HepG2 (cell line): ENCODE data around the gene DOK4. TPM values are rescaled to one million over a fixed set of nuclear protein-coding genes. Genes with fewer than 3 reads are reported as not detected.

ENCODE experiments used
- BRCA1 ChIP-seq: sonication (generic); formaldehyde crosslinking; IDR thresholded peaks from 2 replicates; pipeline ENCODE4 v1.4.0; 2020; ENCODE audit warnings: missing genetic modification reagents
- CHD4 ChIP-seq: fragments of 200-600 bp; sonication (generic); IDR thresholded peaks from 2 replicates; pipeline ENCODE4 v1.7.0; 2017; ENCODE audit warnings: mild to moderate bottlenecking, low read length, borderline replicate concordance
- CSRNP1 ChIP-seq: sonication (generic); formaldehyde crosslinking; IDR thresholded peaks from 2 replicates; pipeline ENCODE4 v1.8.1; 2023; ENCODE audit warnings: mild to moderate bottlenecking, missing genetic modification reagents
- FOXA1 ChIP-seq, 2 experiments: fragments of 450-650 bp in 1 of 2; sonication (generic) in 1 of 2; formaldehyde crosslinking in 1 of 2; IDR thresholded peaks; 2 replicates each; pipeline versions ENCODE4 v1.4.0 to v1.6.1; 2016 to 2020; ENCODE audit warnings: missing genetic modification reagents in 1 of 2
- IKZF4 ChIP-seq: sonication (generic); formaldehyde crosslinking; IDR thresholded peaks from 2 replicates; pipeline ENCODE4 v1.5.1; 2020; ENCODE audit warnings: borderline replicate concordance, mild to moderate bottlenecking, low read depth, missing genetic modification reagents; ENCODE audit errors: not compliant biosample characterization
- MEIS1 ChIP-seq: sonication (generic); formaldehyde crosslinking; IDR thresholded peaks from 2 replicates; pipeline ENCODE4 v1.9.0; 2021; ENCODE audit warnings: mild to moderate bottlenecking, missing genetic modification reagents, moderate library complexity, borderline replicate concordance
- NRL ChIP-seq: sonication (generic); formaldehyde crosslinking; IDR thresholded peaks from 2 replicates; pipeline ENCODE4 v1.5.0; 2020; ENCODE audit warnings: missing genetic modification reagents, mild to moderate bottlenecking, moderate library complexity, borderline replicate concordance
- PRDM4 ChIP-seq: sonication (generic); formaldehyde crosslinking; IDR thresholded peaks from 2 replicates; pipeline ENCODE4 v1.9.0; 2021; ENCODE audit warnings: missing genetic modification reagents, borderline replicate concordance
- SUZ12 ChIP-seq: fragments of 150-350 bp; IDR thresholded peaks from 2 replicates; pipeline ENCODE4 v1.6.1; 2014; ENCODE audit warnings: low read depth, low read length
- TFE3 ChIP-seq: IDR thresholded peaks from 2 replicates; pipeline ENCODE4 v1.6.1; 2016
- ZFP41 ChIP-seq: sonication (generic); formaldehyde crosslinking; IDR thresholded peaks from 2 replicates; pipeline ENCODE4 v1.4.0; 2020; ENCODE audit warnings: mild to moderate bottlenecking, missing genetic modification reagents, borderline replicate concordance
- ZNF512 ChIP-seq: sonication (generic); formaldehyde crosslinking; IDR thresholded peaks from 2 replicates; pipeline ENCODE4 v1.4.0; 2020; ENCODE audit warnings: mild to moderate bottlenecking, missing genetic modification reagents
- ZNF543 ChIP-seq: sonication (generic); formaldehyde crosslinking; IDR thresholded peaks from 2 replicates; pipeline ENCODE4 v1.4.0; 2020; ENCODE audit warnings: mild to moderate bottlenecking, missing genetic modification reagents
- ZNF546 ChIP-seq: sonication (generic); formaldehyde crosslinking; conservative IDR thresholded peaks from 2 replicates; pipeline ENCODE4 v1.8.1; 2023; ENCODE audit warnings: mild to moderate bottlenecking, missing genetic modification reagents
- ZNF775 ChIP-seq: sonication (generic); formaldehyde crosslinking; IDR thresholded peaks from 2 replicates; pipeline ENCODE4 v1.4.0; 2020; ENCODE audit warnings: missing genetic modification reagents, mild to moderate bottlenecking, moderate library complexity, borderline replicate concordance
- ZSCAN29 ChIP-seq: sonication (generic); formaldehyde crosslinking; conservative IDR thresholded peaks from 2 replicates; pipeline ENCODE4 v1.4.0; 2020; ENCODE audit warnings: mild to moderate bottlenecking, missing genetic modification reagents
- polyA plus RNA-seq, 8 experiments: library from polyadenylated mRNA; depleted of rRNA in 3 of 8; stranded (reverse) in 7 of 8; unstranded in 1 of 8; fragments of >200 nt; fragmentation: Illumina TruSeq in 4 of 8; extraction: Trizol in 4 of 8; gene quantifications; 2 replicates each; pipeline versions ENCODE4 v1.2.1 to v1.2.3, GENCODE V29; 2011 to 2016; ENCODE audit warnings: low read depth in 4 of 8, missing spikeins in 1 of 8, mixed read lengths in 1 of 8; ENCODE audit not compliant: insufficient read depth in 1 of 8
- total RNA-seq, 5 experiments: library from RNA; depleted of rRNA; stranded (reverse); fragments of >200 nt; fragmentation: Illumina TruSeq; extraction: Trizol; gene quantifications; 2 replicates each; pipeline ENCODE4 v1.2.3, GENCODE V29; 2016; ENCODE audit warnings: low read depth in 1 of 5

The DOK4 gene
- total and polyA plus RNA-seq, 2 of the 13 experiments (the other 11 are each of a cell fraction or from before 2014, with no cell fraction given) = 52.7 to 70.0 TPM

- TF ChIP-seq ZNF512 (CRISPR knock-in tag) = no peak
- no peak for TF ChIP-seq IKZF4 (CRISPR knock-in tag)
- peak; percentile 59 for TF ChIP-seq NRL (CRISPR knock-in tag)
- TF ChIP-seq TFE3 (CRISPR knock-in tag) = 0 out of 2 replicates have a peak, but pooled peaks have one; percentile 4
- no peak; the same call in 1 of the 2 replicates for TF ChIP-seq MEIS1 (CRISPR knock-in tag)
- TF ChIP-seq ZFP41 = no peak
- TF ChIP-seq ZNF543 (CRISPR knock-in tag) = no peak
- no peak for TF ChIP-seq ZNF775 (CRISPR knock-in tag)
- TF ChIP-seq SUZ12 = no peak
- TF ChIP-seq CSRNP1 = no peak
- TF ChIP-seq ZSCAN29 (CRISPR knock-in tag) = 0 out of 2 replicates have a peak, but pooled peaks have one; percentile 84
- no peak for TF ChIP-seq BRCA1 (CRISPR knock-in tag)
- no peak for TF ChIP-seq PRDM4 (CRISPR knock-in tag)
- TF ChIP-seq CHD4 = no peak
- 0 out of 2 replicates have a peak, but pooled peaks have one; percentile 51 for TF ChIP-seq ZNF546 (CRISPR knock-in tag)
- TF ChIP-seq FOXA1 (IDR thresholded peaks at IDR 0.05) = no peak
- TF ChIP-seq FOXA1 (CRISPR knock-in tag; IDR thresholded peaks at IDR 0.05) = peak; percentile 29; the same call in 1 of the 2 replicates
These were observed 3.3 kb downstream of the DOK4 start (continued) for GRCh38 chr16:57482845-57483545.
